Erythroblast (primary cell): ENCODE results near the gene LGALS9B.
"Not testable (repeated sequence)": the region's sequence is repeated elsewhere in the genome, so short reads cannot be mapped to it uniquely, and the experiment has no call there.

Experiments
- GATA1 ChIP-seq: IDR thresholded peaks from 2 replicates; pipeline ENCODE4 v1.6.1; 2011; ENCODE audit warnings: low read depth, mild to moderate bottlenecking, control low read depth, low read length, moderate library complexity
- POLR2A ChIP-seq: IDR thresholded peaks from 2 replicates; pipeline ENCODE4 v1.6.1; 2011; ENCODE audit warnings: mild to moderate bottlenecking, low read length

- not testable (repeated sequence) for TF ChIP-seq POLR2A, GATA1
Observed at GRCh38 chr17:20500346-20500745, 33.0 kb upstream of the LGALS9B start.
